Kidney capillary endothelial cell (primary cell): ENCODE results near the gene TRIM66.

ENCODE experiments used
- DNase-seq: peaks from one replicate; pipeline ENCODE4 v3.0.0-alpha.2; 2018; ENCODE audit warnings: low spot score

The TRIM66 gene

DNA sequence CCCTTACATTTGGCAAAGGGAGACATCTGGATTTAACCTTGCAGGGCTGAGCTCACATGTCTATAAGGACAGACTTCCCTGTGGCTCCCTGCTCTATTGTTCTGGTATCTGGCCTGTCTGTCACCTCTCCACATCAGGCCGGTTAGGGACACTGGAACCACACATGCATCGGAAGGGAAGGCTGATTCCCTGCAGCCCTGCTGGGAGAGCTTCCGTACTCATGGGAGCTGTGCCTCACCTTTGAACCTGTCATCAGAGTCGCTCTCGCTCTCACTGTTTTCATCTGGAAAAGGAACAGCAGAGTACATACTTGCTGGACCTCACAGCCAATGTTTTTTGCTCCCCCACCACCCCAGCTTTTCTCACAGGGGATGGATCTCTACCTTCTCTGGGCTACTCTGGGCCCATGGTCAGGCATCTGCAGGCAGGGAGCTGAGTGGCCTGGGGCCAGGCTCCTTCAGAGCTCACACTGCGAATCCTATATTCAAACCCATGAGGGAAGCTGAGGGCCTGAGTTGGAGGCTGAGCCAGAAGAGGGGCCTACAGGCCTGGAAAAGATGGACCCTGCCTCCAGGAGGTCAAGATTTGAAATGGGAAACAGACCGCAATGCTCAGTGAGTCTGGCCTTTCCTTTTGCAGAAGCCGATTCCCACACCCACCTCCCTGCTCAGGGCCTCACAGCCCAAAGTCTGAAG is 31.4 kb upstream of the TRIM66 start:
- no peak for DNase-seq

DNA sequence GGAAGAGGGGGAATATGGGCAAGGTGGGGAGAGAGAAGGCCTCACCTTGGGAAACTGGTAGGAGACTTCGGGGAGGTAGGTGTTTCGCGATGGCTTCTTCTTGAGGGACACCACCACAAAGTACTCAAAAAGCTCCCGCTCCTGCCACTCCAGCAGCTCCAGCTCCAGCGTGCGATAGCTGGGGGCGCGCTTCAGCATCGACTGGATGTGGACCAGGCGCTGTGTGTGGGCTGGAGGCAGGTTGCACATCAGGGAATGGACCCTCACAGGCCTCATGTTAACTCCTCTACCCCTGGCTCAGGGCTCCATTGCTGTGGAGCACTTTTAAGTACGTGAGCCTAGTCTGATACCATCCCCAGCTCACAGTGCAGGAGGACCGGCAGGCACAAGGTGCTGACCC is 30.0 kb upstream of the TRIM66 start:
- DNase-seq: no peak

DNA sequence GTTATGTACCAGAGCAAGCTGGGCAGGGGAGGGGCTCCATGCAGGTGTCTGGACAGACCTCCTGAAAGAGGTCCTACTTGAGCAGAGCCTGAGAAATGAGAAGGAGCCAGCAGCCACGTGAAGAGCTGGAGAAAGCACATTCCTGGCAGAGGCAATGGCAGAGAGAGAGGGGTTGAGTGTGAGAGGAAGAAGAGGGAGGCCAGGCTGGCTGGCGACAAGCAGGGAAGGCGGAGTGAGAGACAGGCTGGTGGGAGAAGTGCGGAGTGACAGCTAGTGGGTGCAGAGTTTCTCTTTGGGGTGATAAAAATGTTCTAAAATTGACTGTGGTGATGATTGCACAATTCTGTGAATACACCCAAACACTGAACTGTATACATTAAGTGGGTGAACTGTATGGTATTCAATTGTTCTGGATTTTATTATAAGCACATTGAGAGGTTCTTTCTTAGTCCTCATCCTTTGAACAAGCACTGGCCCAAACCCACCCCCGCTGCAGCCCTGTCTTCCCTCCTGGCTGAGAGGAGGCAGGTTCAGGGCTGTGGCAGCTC is 29.5 kb upstream of the TRIM66 start:
- no peak for DNase-seq

DNA sequence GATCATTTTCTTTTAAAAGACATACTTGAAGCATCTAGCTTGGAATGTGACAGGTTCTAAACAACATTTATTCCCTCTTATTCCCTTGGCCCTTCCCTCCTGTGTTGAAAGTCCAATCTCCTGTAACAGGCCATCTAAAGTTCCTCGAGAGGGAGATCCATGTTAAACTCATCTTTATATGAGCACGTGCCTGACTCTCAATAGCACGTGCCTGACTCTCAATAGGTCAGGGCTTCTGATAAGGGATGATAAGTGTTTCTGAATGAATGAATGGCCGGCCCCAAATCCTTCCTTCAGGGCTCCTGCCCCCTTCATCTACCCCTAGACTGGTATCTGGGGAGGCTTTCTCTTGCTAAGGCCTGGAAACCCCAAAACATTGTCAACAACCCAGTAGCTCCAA is 27.3 kb upstream of the TRIM66 start:
- no peak for DNase-seq

DNA sequence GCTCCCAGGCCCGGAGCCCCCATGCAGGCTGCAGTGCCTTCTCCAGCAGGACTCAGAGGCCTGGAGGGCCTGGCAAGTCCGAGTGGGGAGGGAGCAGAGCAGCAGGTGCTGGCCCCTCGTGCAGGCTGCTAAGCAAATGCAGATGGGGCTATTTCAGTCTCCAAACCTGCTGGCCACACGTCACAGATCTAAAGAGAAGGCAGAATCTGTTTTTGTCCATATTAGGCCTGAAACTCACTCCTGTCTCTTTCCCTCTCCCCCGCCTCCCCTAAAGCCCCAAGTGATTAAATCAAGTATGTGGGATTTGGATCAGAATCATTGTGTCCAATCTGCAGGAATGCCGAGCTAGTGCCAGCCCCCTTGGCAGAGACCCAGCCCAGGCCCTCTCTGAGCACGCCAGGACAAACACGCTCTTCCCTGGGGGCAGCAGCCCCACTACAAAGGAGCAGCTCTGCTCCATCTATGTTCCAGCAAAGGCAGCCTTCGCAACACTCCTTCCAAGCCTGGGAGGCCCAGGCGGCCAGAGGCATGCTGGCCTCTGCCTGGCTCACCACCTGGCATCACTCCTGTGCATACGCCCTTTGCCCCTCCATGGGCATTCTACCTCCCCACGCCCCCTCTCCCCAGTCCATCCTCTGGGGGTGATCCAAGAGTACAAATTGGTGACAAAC is 26.7 kb upstream of the TRIM66 start:
- DNase-seq: no peak

DNA sequence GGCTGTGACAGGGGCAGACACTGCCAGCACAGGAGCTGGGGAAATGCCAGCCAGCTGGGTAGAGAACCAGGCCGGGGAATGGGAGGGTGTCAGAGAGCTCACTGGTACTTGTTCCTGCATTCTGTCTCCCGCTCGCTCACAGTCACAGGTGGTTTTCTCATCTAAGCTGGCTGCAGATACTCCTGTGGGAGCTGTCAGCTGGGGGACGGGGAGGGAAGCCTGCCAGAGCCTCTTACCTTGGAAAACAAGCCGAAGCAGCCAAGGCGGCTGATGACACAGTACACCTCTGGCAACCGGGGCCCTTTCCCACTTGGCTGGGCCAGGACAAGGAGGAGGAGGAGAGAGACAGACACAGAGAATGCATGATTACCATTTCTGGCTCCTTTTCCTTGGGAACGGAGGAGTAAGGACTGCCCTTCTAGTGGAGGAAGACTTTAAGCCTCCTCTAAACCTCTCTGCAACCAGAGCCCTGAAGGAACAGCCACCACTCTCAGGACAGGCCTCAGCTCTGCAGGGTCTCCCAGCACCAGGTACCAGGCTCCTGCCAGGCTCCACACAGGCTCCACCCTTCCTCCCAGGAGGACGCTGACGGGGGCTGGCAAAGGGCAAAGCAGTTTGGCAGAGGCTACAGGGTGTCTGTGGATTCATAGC is 25.2 kb upstream of the TRIM66 start:
- DNase-seq: no peak

DNA sequence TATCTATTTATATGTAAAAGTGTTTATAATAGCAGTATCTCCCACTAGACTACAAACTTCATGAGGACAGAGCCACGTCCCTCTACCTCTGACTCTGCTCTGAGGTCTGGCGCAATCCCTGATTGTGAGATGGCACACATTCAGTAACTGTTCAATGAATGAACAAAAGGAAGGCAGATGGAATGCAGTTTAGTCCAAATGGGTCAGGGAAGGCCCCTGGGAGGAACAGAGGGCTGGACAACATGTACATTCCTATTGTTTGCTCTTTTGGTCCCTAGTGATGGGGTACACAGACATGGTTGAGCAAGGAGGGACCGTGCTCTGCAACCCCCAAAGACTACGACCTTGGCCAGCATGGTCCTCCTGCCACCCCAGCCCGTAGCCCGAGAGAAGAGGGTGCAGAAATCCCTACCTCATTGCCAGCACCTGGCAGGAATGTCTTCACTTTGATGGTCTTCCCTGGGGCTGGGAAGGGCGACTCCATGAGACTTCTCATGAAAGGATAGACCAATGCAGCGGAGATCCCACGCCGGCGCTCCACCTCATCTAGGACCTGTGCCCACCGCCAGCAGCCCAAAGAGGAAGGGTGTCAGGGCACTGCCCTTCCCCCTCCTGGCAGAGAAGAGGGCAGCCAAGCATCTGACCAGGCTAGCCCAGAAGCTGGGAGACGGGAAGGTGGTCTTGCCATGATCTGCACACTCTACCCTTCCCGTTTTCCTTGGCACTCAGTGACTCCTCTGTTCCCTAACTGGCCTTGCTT is 24.4 kb upstream of the TRIM66 start:
- DNase-seq: no peak

DNA sequence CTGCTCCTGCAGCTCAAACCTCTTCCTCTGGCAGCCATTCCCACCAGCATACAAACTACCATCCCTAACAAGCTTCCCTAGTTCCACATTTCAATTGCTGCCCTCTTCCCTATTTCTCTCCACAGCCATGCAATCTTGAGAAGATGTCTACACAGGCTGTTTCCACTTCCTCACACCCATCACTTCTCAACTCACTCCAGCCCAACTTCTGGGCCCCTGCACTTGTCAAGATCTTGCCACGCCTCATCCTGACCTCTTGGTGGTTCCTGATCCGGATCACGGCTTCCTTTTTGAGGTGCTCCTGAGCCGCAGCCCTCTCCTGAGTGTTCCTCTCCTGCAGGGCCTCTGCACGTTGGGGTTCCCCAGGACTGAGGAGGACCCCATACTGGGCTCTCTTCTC is 22.7 kb upstream of the TRIM66 start:
- DNase-seq: no peak

DNA sequence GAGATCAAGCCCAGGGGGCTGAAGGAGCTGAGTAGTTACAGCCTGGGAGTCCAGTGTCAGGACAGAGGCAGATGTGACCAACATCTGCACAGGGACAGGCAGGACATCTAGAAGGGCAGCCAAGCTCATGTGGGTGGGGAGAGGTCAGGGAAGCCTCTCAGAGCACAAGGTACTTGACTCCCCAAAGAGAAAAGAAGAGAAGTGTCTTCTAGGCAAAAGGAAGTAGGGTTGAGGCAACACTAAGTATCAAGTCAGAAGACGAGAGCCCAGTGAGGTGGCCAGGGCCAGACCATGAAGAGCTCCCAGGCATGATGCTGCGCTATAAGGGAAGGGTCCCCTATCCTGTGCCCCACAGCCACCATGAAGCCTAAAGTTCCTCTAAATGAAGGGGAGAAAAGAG is 21.7 kb upstream of the TRIM66 start:
- no peak for DNase-seq

DNA sequence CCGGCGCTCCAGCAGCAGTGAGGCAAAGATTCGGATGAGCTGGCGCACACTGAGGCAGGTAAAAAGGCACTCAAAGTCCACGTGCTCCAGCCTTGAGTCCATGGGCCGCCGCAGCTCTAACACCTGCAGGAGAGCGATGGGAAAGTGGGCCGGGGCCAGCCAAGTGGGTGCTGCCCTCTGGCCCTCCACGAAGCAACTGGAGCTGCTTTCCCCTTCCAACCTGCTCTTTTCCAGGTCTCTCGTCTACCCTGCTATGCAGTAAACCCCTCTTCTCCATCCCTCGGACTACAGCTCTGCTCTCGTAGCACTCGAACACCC is 20.1 kb upstream of the TRIM66 start:
- no peak for DNase-seq

DNA sequence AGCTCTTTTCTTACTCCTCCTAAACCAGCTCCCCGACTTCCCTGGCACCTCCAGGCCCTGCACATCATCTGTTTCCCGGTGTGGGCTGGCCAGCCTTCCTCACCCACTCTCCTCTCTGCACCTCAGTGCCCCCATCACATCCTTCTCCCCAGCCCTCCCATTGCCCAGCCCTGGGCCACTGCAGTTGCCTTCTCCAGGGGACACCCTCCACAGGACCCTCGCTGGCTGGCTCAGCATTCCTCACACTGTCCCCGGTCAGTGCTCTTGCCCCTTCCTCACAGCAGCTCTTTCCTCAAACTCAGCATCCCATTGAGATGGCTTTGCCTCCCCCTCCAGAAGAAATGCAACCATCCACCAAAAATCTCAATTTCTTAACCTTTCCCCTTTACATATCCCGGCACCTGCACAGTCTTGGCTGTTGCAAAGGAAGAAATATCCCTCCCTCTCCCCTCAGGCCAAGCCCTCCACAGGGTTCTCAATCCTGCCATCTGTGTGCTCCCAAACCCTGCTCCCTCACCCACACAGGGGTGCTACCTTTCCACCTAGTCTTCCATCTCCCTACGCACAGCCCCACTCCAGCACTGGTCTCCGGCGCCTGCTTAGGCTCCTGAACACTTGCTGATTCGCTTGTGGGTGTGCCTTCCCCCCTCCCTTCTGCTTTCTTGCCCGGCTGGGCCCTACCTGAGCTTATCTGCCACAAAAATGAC is 19.6 kb upstream of the TRIM66 start:
- DNase-seq: no peak

DNA sequence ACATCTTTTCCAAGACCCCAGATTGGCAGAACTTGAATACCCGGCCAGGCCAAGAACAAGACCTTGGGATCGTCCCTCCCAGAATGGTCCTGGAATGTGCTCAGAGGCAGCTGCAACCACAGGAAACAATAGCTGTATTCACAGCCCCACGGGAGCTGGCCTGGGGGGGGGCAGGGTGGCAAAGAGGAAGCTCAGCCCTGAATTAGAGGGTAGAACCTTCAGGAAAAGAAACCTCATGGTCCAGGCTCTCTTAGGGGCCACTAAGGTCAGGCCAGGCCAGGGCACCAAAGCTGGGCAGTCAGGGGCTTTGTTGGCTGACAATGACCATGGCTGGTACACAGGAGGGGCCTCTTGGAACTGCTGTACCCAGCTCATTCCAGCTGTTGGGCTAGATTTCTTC is 17.4 kb upstream of the TRIM66 start:
- DNase-seq: peak; percentile 68

DNA sequence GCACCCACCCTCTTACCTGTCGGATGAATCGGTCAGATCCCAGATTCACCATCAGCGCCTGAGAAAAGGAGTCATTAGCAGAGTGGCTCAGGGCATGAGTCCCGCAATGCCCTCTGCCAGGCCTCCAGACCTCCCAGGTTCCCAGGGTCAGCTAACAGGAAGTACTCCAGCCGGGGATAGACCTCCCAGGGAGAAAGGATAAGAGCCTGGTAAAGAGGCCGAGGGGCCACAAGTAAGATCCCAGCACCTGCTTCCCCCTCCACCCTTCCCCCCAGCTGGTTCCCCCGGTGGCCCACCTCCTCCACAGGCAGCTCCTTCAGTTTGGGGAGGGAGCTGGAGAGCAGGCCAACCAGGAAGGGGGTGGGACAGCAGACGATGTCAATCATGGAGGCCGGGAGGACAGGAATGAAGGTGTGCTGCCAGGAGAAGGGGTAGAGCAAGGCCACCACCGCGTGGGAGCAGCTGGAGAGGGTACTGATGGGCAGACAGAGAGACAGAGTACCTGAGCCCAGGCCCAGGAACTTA is 16.5 kb upstream of the TRIM66 start:
- no peak for DNase-seq

DNA sequence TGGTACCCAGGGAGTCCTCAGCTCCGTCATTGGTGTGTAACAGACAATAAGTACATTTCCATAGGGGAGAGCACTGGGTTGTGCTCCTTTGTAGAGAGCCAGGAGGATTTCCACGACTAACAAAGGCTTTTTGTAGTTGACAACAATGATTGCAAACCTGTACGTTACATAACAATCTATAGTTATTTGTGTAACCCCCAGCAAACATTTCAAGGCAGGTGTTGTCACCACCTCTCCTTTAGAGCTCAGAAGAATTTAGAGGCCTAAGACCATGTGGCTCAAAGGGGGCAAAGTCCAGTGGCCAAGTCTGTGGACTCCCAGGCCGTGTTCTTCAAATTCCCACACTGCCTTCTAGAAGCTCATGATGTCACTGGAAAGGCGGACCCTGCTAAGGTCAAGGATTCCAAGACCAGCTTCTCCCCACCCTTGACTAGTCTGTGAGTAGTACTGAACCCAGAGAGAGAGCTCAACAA is 15.9 kb upstream of the TRIM66 start:
- DNase-seq: no peak

DNA sequence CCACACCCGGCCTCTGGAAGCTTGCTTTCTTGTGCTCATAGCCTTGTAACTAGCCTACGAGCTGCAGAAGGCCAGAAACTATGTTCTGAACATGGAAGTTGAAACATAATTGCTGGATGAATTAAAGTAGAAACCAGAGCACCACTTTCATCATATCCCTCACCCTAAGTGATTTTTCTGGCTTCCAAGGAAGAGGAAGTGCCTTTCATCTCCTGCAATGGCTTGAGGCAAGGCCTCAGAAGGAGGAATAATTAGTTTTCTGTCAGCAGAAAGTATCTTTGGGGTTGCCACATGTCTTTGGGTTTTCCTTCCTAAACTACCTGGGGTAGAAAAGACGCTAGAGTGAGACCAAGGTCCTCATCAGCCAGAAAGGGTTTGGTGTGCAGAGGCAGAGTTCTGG is 14.6 kb upstream of the TRIM66 start:
- DNase-seq: no peak

DNA sequence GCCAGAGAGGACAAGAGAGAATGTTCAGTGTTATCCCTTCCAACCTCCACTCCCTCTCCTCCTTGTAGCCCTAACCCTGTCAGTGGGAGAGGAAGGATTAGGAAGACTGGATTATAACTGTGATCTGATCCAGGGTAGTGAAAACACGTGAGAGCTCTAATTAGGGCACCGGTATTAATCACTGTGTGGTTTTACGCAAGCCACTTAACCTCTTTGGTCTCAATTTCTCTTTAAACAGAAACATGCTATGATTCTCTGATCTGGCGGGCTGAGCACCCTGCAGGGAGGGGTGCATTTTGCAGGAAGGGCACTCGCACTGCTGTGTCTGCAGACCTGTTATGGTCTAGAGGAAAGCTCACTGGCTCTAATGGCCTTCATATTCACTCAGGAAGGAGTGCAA is 11.7 kb upstream of the TRIM66 start:
- no peak for DNase-seq

DNA sequence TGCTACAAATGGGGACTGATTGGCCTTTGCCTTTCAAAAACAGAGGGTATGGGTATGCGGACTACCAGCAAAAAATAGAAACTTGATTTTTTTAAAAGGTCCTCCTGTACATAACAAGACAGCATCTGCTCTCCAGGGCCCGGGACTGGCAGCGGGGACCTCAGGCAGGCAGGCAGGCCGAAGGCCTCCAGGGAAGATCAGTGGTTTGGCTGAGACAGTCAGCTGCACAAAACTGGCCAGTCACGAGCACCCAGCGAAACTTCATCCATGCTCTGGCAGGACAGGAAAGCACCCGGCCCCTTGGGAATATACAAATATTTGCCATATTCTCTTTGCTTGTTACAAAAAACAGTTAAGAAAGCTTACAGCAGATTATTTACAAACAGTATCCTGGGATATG is 11.1 kb upstream of the TRIM66 start:
- no peak for DNase-seq

DNA sequence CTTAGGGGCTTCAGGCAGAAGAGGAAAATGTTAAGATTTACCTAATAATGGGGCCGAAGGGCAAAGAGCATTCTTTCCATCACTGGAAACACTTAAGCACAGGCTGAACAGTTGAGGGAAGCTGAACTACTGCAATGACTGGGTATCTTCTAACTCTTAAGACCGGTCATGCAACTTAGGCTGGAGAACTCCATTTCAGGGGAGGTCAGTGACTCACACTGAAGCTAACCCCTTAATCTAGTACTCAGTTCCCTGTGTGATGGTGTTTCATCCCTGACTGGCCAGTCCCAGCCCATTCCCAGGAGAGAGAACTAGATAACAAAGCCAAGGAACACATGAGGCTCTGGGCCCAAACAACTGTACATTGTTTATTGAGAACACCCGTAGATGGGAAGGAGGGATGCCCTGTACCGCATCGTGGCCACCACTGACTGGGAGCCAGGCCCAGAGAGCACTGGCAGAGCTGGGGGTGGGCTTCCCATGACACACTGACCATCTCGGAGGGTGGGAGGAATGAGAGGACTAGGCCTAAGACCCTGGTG is 10.6 kb upstream of the TRIM66 start:
- DNase-seq: no peak

DNA sequence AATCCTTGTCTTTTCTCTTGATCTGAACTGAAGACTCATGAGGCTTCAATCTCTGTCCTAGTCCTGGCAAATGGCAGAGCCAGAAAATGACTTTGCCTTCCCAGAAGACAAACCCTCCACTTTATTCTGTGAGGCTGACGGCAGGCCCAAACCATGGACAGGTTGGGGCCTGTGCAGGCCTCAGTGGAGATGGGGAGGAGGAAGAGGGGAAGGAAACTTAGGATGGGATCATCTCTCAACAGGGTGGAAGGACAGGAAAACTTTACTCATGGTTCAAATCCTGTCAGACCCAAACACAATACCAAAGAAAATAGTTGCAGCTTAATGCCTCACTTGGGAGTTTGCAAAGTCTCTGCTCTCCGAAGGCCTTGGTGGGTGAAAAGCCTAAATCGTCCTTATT is 10.0 kb upstream of the TRIM66 start:
- DNase-seq: no peak

DNA sequence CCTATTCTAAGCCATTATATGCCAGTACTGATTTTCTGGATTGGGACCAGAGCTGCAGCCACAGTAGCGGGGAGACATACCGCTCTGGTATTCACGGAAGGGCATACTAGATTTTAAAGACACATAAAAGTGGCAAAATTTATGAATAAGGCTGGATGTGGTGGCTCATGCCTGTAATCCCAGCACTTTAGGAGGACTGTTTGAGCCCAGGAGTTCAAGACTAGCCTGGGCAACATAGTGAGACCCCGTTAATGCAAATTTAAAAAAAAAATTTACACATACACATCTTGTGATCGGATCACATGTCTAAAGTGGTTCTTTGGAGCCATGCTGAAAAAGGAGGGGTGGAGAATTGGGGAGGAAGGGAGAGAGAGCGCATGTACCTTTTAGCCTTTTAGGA is 9.1 kb upstream of the TRIM66 start:
- DNase-seq: no peak
